H1 (cell line): Measurements from ENCODE around the gene MAPK9. TPM values are rescaled to one million over a fixed set of nuclear protein-coding genes. Genes with fewer than 3 reads are reported as not detected.

Source experiments
- CTCF ChIA-PET: fragments of 300-600 bp; sonication (Branson Sonifier 250); formaldehyde crosslinking; loops from one replicate; lab custom pipeline; 2021; ENCODE audit not compliant: partially characterized antibody; lab: Charles Lee
- POLR2A ChIA-PET: fragments of 300-600 bp; sonication (Branson Sonifier 250); formaldehyde crosslinking; loops from one replicate; lab custom pipeline; 2021; ENCODE audit warnings: inconsistent platforms; ENCODE audit not compliant: partially characterized antibody; lab: Charles Lee
- DNase-seq, 2 experiments: peaks; one replicate each; pipeline versions ENCODE4 v3.0.0 to v3.0.0-alpha.2; 2010 to 2022; ENCODE audit warnings: low spot score in 2 of 2, low read depth in 1 of 2, mixed read lengths in 1 of 2
- FAIRE-seq: peaks from 2 replicates; lab custom pipeline; 2011; peaks lifted over from hg19 to GRCh38; lab: Jason Lieb, UNC
- H2AFZ ChIP-seq: 2 replicates; pipeline ENCODE4 v1.8.1; 2012; ENCODE audit warnings: low read length, inconsistent platforms
- H2AK5ac ChIP-seq: 2 replicates; pipeline ENCODE4 v1.6.1; 2013; ENCODE audit warnings: low read depth, low read length
- H2BK120ac ChIP-seq: replicated peaks from 2 replicates; pipeline ENCODE3; 2013; ENCODE audit warnings: low read depth, low read length, inconsistent platforms
- H2BK12ac ChIP-seq: 2 replicates; pipeline ENCODE4 v1.6.1; 2013; ENCODE audit warnings: low read depth, low read length
- H2BK15ac ChIP-seq: 2 replicates; pipeline ENCODE4 v1.6.1; 2013; ENCODE audit warnings: low read length
- H2BK20ac ChIP-seq: 2 replicates; pipeline ENCODE4 v1.6.1; 2013; ENCODE audit warnings: low read length
- H2BK5ac ChIP-seq: 2 replicates; pipeline ENCODE4 v1.6.1; 2013; ENCODE audit warnings: low read depth, low read length
- H3K14ac ChIP-seq: 2 replicates; pipeline ENCODE4 v1.6.1; 2013; ENCODE audit warnings: inconsistent platforms; ENCODE audit not compliant: insufficient read length
- H3K18ac ChIP-seq: 2 replicates; pipeline ENCODE4 v1.6.1; 2013; ENCODE audit warnings: low read length; ENCODE audit errors: extremely low read depth
- H3K23ac ChIP-seq: 2 replicates; pipeline ENCODE4 v1.6.1; 2013; ENCODE audit warnings: inconsistent platforms; ENCODE audit not compliant: insufficient read length
- H3K23me2 ChIP-seq: 2 replicates; pipeline ENCODE4 v1.6.1; 2013; ENCODE audit warnings: low read depth, low read length
- H3K27ac ChIP-seq: 2 replicates; pipeline ENCODE4 v1.6.1; 2011; ENCODE audit warnings: low read depth, low read length, inconsistent platforms
- H3K27me3 ChIP-seq, 4 experiments: replicated peaks in 1 of 4; 1 replicate in 1 of 4; 2 replicates in 3 of 4; pipeline versions ENCODE4 v1.6.1 to v1.8.1; 2011 to 2013; ENCODE audit warnings: low read length in 3 of 4, mild to moderate bottlenecking in 3 of 4, inconsistent platforms in 2 of 4, mixed read lengths in 2 of 4, moderate library complexity in 1 of 4; ENCODE audit not compliant: control insufficient read depth in 3 of 4, insufficient read depth in 3 of 4; ENCODE audit errors: extremely low read depth in 1 of 4
- H3K36me3 ChIP-seq, 4 experiments: 2 replicates each; pipeline versions ENCODE4 v1.6.1 to v1.8.1; 2011 to 2013; ENCODE audit warnings: mild to moderate bottlenecking in 4 of 4, low read length in 3 of 4, moderate library complexity in 2 of 4, control low read depth in 1 of 4, inconsistent platforms in 1 of 4; ENCODE audit not compliant: insufficient read depth in 4 of 4, control insufficient read depth in 2 of 4
- H3K4ac ChIP-seq: replicated peaks from 2 replicates; pipeline ENCODE3; 2013; ENCODE audit warnings: low read length, low read depth, mixed read lengths, inconsistent platforms; ENCODE audit not compliant: insufficient read length
- H3K4me1 ChIP-seq, 4 experiments: replicated peaks in 1 of 4; 1 replicate in 1 of 4; 2 replicates in 3 of 4; pipeline versions ENCODE4 v1.6.1 to v1.8.1; 2011 to 2013; ENCODE audit warnings: low read length in 3 of 4, inconsistent platforms in 2 of 4, mixed read lengths in 1 of 4; ENCODE audit not compliant: insufficient read depth in 4 of 4, control insufficient read depth in 3 of 4
- H3K4me2 ChIP-seq, 2 experiments: 2 replicates each; pipeline versions ENCODE4 v1.6.1 to v1.8.1; 2011 to 2013; ENCODE audit warnings: low read depth in 2 of 2, low read length in 2 of 2, control low read depth in 1 of 2, inconsistent platforms in 1 of 2, mild to moderate bottlenecking in 1 of 2; ENCODE audit not compliant: insufficient read depth in 1 of 2
- H3K4me3 ChIP-seq, 4 experiments: fragments of 200-600, 300-600 bp in 1 of 4; sonication (generic), shearing (Covaris generic), sonication (Bioruptor Twin) in 1 of 4; 2 replicates each; pipeline versions ENCODE4 v1.5.1 to v1.8.1; 2011 to 2016; ENCODE audit warnings: low read length in 4 of 4, low read depth in 3 of 4, control low read depth in 2 of 4, inconsistent platforms in 2 of 4, mild to moderate bottlenecking in 2 of 4, mixed read lengths in 1 of 4, moderate library complexity in 1 of 4; ENCODE audit not compliant: insufficient read depth in 2 of 4; ENCODE audit errors: extremely low read depth in 1 of 4
- H3K56ac ChIP-seq: replicated peaks from 2 replicates; pipeline ENCODE3; 2013; ENCODE audit warnings: low read depth, mild to moderate bottlenecking, mixed read lengths, low read length, inconsistent platforms; ENCODE audit not compliant: insufficient read length
- H3K79me1 ChIP-seq: 2 replicates; pipeline ENCODE4 v1.6.1; 2013; ENCODE audit warnings: low read depth, low read length, control low read depth
- H3K79me2 ChIP-seq, 2 experiments: 2 replicates each; pipeline versions ENCODE4 v1.6.1 to v1.8.1; 2012 to 2013; ENCODE audit warnings: low read length in 2 of 2, mild to moderate bottlenecking in 2 of 2, inconsistent platforms in 1 of 2; ENCODE audit not compliant: insufficient read depth in 2 of 2, control insufficient read depth in 1 of 2
- H3K9ac ChIP-seq, 4 experiments: replicated peaks in 1 of 4; 1 replicate in 1 of 4; 2 replicates in 3 of 4; pipeline versions ENCODE4 v1.6.1 to v1.8.1; 2011 to 2013; ENCODE audit warnings: low read depth in 3 of 4, low read length in 3 of 4, control low read depth in 2 of 4, mild to moderate bottlenecking in 2 of 4, moderate library complexity in 2 of 4, inconsistent platforms in 1 of 4; ENCODE audit errors: extremely low read depth in 1 of 4
- H3K9me3 ChIP-seq, 2 experiments: 2 replicates each; pipeline versions ENCODE4 v1.6.1 to v1.8.1; 2012 to 2013; ENCODE audit warnings: mild to moderate bottlenecking in 2 of 2, moderate library complexity in 2 of 2, control low read depth in 1 of 2, inconsistent platforms in 1 of 2, low read depth in 1 of 2, low read length in 1 of 2, mixed read lengths in 1 of 2; ENCODE audit not compliant: insufficient read depth in 2 of 2
- H4K20me1 ChIP-seq, 2 experiments: replicated peaks in 1 of 2; 2 replicates each; pipeline versions ENCODE3 to v1.8.1; 2011 to 2013; ENCODE audit warnings: inconsistent platforms in 2 of 2, low read length in 2 of 2, mild to moderate bottlenecking in 1 of 2; ENCODE audit not compliant: insufficient read depth in 2 of 2, control insufficient read depth in 1 of 2
- H4K5ac ChIP-seq: 2 replicates; pipeline ENCODE4 v1.6.1; 2013; ENCODE audit warnings: low read length, low read depth, mixed read lengths, inconsistent platforms; ENCODE audit not compliant: insufficient read length
- H4K8ac ChIP-seq: 2 replicates; pipeline ENCODE4 v1.8.0; 2013; ENCODE audit warnings: mild to moderate bottlenecking, moderate library complexity, low read length, inconsistent platforms; ENCODE audit not compliant: insufficient read depth; ENCODE audit errors: extremely low read depth
- H4K91ac ChIP-seq: replicated peaks from 2 replicates; pipeline ENCODE3; 2013; ENCODE audit warnings: low read length, mixed read lengths, inconsistent platforms; ENCODE audit not compliant: insufficient read length
- TCF12 ChIP-seq: IDR thresholded peaks from 2 replicates; pipeline ENCODE4 v1.6.1; 2011; ENCODE audit warnings: low read depth, mild to moderate bottlenecking, low read length
- WGBS, 2 experiments: shearing (Covaris generic) in 1 of 2; methylation state at CpG; one replicate each; pipeline versions ENCODE4 v1.1.6 to v1.1.7; 2013 to 2015; ENCODE audit warnings: low lambda C conversion rate in 2 of 2, mixed read lengths in 2 of 2, inconsistent platforms in 1 of 2, low coverage in 1 of 2, missing lambda C conversion rate in 1 of 2; ENCODE audit not compliant: insufficient replicate concordance in 2 of 2, insufficient coverage in 1 of 2, insufficient read length in 1 of 2; ENCODE audit errors: extremely low coverage in 1 of 2, missing lambda C conversion rate in 1 of 2; 5-methylcytosine and 5-hydroxymethylcytosine counted together
- polyA plus RNA-seq, 7 experiments: library from polyadenylated mRNA; depleted of rRNA in 3 of 7; stranded (reverse) in 5 of 7; unstranded in 2 of 7; fragments of >200 nt in 5 of 7; fragments of 200-250 nt in 2 of 7; gene quantifications; 1 replicate in 5 of 7; 2 replicates in 1 of 7; 4 replicates in 1 of 7; pipeline versions ENCODE4 v1.2.1 to v1.2.3, GENCODE V29; 2011 to 2013; ENCODE audit warnings: missing spikeins in 2 of 7, mixed read lengths in 2 of 7
- total RNA-seq: library from RNA; stranded (reverse); fragmentation: NEBNext Ultra II Directional; extraction: Animal tissue kit (Norgen Biotek cat#: 25700); gene quantifications from 2 replicates; pipeline ENCODE4 v1.2.1, GENCODE V29; 2021

MAPK9 gene
- total and polyA plus RNA-seq, 2 of the 8 experiments (the other 6 are each of a cell fraction or from before 2014, with no cell fraction given), result 22.3 to 43.7 TPM

DNA sequence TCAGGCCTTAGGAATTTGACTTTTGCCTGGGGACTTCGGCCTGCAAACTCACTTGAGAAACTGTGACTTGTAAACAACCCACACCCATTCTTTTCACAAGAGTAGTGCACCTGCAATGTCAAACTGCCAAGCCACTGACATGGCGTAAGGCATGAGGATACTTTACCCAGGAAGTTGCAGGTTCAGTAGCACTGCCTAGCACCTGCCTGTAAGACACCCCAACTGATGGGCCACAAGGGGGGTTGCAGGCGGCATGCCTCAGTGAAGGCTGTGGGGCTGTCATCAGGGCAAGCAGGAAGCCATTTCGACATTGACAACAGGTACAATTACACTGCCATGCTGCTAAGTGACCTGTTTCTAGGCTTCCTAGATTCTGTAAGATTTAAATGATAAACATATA is 41.6 kb downstream of the MAPK9 start:
- no peak overlapping the region for H3K14ac ChIP-seq
- H2BK12ac ChIP-seq, result no peak overlapping the region
- no peak overlapping the region for H3K23ac ChIP-seq
- H4K8ac ChIP-seq, result no peak overlapping the region
- no peaks in the 10 kb centered on the region for H3K4me1 ChIP-seq
- H3K36me3 ChIP-seq, result peaks cover 0 to 49% (median 15%) of the 10 kb centered on the region in 4 experiments; a peak in 5 of 8 replicates
- H3K9me3 ChIP-seq, result peaks cover 36 to 44% of the 10 kb centered on the region in 2 experiments
- no peaks in the 10 kb centered on the region for H3K79me1 ChIP-seq
- no peak overlapping the region for H2BK15ac ChIP-seq
- H3K4me3 ChIP-seq, result no peak overlapping the region
- H4K20me1 ChIP-seq, result no peaks in the 10 kb centered on the region
- H4K91ac ChIP-seq, result no peak overlapping the region
- H3K18ac ChIP-seq, result no peak overlapping the region
- no peak overlapping the region for H3K56ac ChIP-seq
- CTCF ChIA-PET, result no interaction called here
- POLR2A ChIA-PET, result no interaction called here
- H3K27ac ChIP-seq, result no peak overlapping the region
- no peak for DNase-seq
- H3K23me2 ChIP-seq, result no peaks in the 10 kb centered on the region
- no peak overlapping the region for H3K9ac ChIP-seq
- H3K79me2 ChIP-seq, result no peaks in the 10 kb centered on the region
- FAIRE-seq, result no peak
- no peak overlapping the region for H3K4ac ChIP-seq
- no peak overlapping the region for H2BK120ac ChIP-seq
- no peak overlapping the region for H2AK5ac ChIP-seq
- no peak overlapping the region for H4K5ac ChIP-seq
- no peak overlapping the region for H2BK20ac ChIP-seq
- WGBS, 2 experiments, result 90% methylated on average over 4 of the region's 4 CpGs; no CpG with 5 or more reads in 1 of the 2 experiments
- no peak for TF ChIP-seq TCF12
- TF ChIP-seq, all 59 proteins: peak for 0
- Histone ChIP-seq H2BK5ac (no peak overlapping the region), H2AFZ (no peak overlapping the region), H3K27me3 (no peaks in the 10 kb centered on the region), H3K4me2 (no peak overlapping the region)
